GM12878 (cell line): ENCODE data around the gene LCAT. TPM values are rescaled to one million over a fixed set of nuclear protein-coding genes. Genes with fewer than 3 reads are reported as not detected.

ENCODE experiments used
- ATAC-seq: fragments of 200-7000 bp; cut with Tn5 transposase; 3 replicates; pipeline ENCODE4 v1.9.1; 2020; ENCODE audit warnings: mild to moderate bottlenecking, moderate library complexity
- BruUV-seq: library from RNA; stranded (reverse); fragments of 400-500 nt; replicated peaks from 2 replicates; lab custom pipeline; 2021; lab: Mats Ljungman, UMichigan
- CTCF ChIA-PET: fragments of 300-600 bp; sonication (Branson Sonifier 250); formaldehyde crosslinking; extraction: SDS; loops from one replicate; lab custom pipeline; 2021; ENCODE audit warnings: inconsistent platforms; lab: Yijun Ruan, JAX
- POLR2A ChIA-PET: fragments of 350-600 bp; formaldehyde crosslinking; extraction: SDS; loops from one replicate; lab custom pipeline; 2021; ENCODE audit warnings: inconsistent platforms; lab: Charles Lee
- RAD21 ChIA-PET: fragments of 300-600 bp; sonication (Branson Sonifier 250); formaldehyde crosslinking; loops from one replicate; lab custom pipeline; 2023; ENCODE audit warnings: antibody characterized with exemption; ENCODE audit not compliant: unreplicated experiment; lab: Charles Lee
- SMC1A ChIA-PET: fragments of 300-600 bp; sonication (Branson Sonifier 250); formaldehyde crosslinking; loops from one replicate; lab custom pipeline; 2023; ENCODE audit not compliant: unreplicated experiment, uncharacterized antibody; lab: Charles Lee
- DNase-seq: peaks from one replicate; pipeline ENCODE4 v3.0.0-alpha.2; 2011; ENCODE audit warnings: low read depth, low spot score
- FAIRE-seq: peaks from 3 replicates; lab custom pipeline; 2011; peaks lifted over from hg19 to GRCh38; lab: Jason Lieb, UNC
- H2AFZ ChIP-seq: 2 replicates; pipeline ENCODE4 v1.6.0; 2011; ENCODE audit warnings: low read depth, low read length, control low read depth; ENCODE audit not compliant: control insufficient read depth
- H3K27ac ChIP-seq: 2 replicates; pipeline ENCODE4 v1.5.1; 2011; ENCODE audit warnings: control low read depth; ENCODE audit not compliant: control insufficient read depth, insufficient read depth
- H3K27me3 ChIP-seq, 2 experiments: replicated peaks in 1 of 2; 2 replicates each; pipeline versions ENCODE4 v1.6.0 to v1.6.1; 2011; ENCODE audit warnings: low read length in 1 of 2; ENCODE audit not compliant: control insufficient read depth in 2 of 2, insufficient read depth in 2 of 2
- H3K36me3 ChIP-seq, 2 experiments: 2 replicates each; pipeline ENCODE4 v1.5.1; 2011; ENCODE audit warnings: low read length in 1 of 2; ENCODE audit not compliant: control insufficient read depth in 2 of 2, insufficient read depth in 2 of 2
- H3K4me1 ChIP-seq: 2 replicates; pipeline ENCODE4 v1.6.1; 2011; ENCODE audit warnings: mild to moderate bottlenecking, low read length, moderate library complexity, mixed read lengths; ENCODE audit not compliant: control insufficient read depth, insufficient read depth
- H3K4me2 ChIP-seq: 2 replicates; pipeline ENCODE4 v1.6.0; 2011; ENCODE audit warnings: control low read depth; ENCODE audit not compliant: control insufficient read depth, insufficient read depth
- H3K4me3 ChIP-seq: fragments of 200-600 bp; sonication (generic); 2 replicates; pipeline ENCODE4 v1.5.1; 2016
- H3K79me2 ChIP-seq: 2 replicates; pipeline ENCODE4 v1.6.0; 2011; ENCODE audit warnings: low read length; ENCODE audit not compliant: control insufficient read depth, insufficient read depth
- H3K9ac ChIP-seq: 2 replicates; pipeline ENCODE4 v1.8.0; 2011; ENCODE audit warnings: low read length, control low read depth, mixed read lengths; ENCODE audit not compliant: control insufficient read depth, insufficient read depth
- H3K9me3 ChIP-seq: replicated peaks from 3 replicates; pipeline ENCODE4 v1.5.1; 2011; ENCODE audit warnings: mild to moderate bottlenecking, low read length; ENCODE audit not compliant: control insufficient read depth, insufficient read depth
- H4K20me1 ChIP-seq: 2 replicates; pipeline ENCODE4 v1.6.0; 2011; ENCODE audit not compliant: control insufficient read depth, insufficient read depth
- BMI1 ChIP-seq: fragments of 450-650 bp; IDR thresholded peaks from 2 replicates; pipeline ENCODE4 v1.6.1; 2016; ENCODE audit warnings: mild to moderate bottlenecking, moderate library complexity, borderline replicate concordance
- EED ChIP-seq: sonication (generic); IDR thresholded peaks from 2 replicates; pipeline ENCODE4 v1.6.1; 2016; ENCODE audit warnings: antibody characterized with exemption, low read depth
- FOXM1 ChIP-seq: IDR thresholded peaks from 2 replicates; pipeline ENCODE4 v1.6.1; 2012; ENCODE audit warnings: low read depth, mild to moderate bottlenecking, inconsistent platforms, low read length, moderate library complexity
- HCFC1 ChIP-seq: fragments of 150-350 bp; IDR thresholded peaks from 2 replicates; pipeline ENCODE4 v1.6.1; 2014; ENCODE audit warnings: low read length
- IKZF2 ChIP-seq, 2 experiments: fragments of 450-650 bp; IDR thresholded peaks; 2 replicates each; pipeline ENCODE4 v1.6.1; 2017; ENCODE audit warnings: mild to moderate bottlenecking in 2 of 2, moderate library complexity in 2 of 2
- KDM1A ChIP-seq: fragments of 200-600 bp; sonication (generic); IDR thresholded peaks from 2 replicates; pipeline ENCODE4 v1.6.1; 2016; ENCODE audit warnings: borderline replicate concordance
- NFXL1 ChIP-seq: fragments of 450-650 bp; IDR thresholded peaks from 2 replicates; pipeline ENCODE4 v1.6.1; 2017; ENCODE audit warnings: antibody characterized with exemption, mild to moderate bottlenecking, borderline replicate concordance
- RAD21 ChIP-seq: IDR thresholded peaks from 2 replicates; pipeline ENCODE4 v1.6.1; 2011; ENCODE audit warnings: mild to moderate bottlenecking, low read depth, low read length, moderate library complexity; ENCODE audit not compliant: insufficient read depth
- RAD51 ChIP-seq: fragments of 450-650 bp; IDR thresholded peaks from 2 replicates; pipeline ENCODE4 v1.6.1; 2016; ENCODE audit warnings: moderate library complexity, mild to moderate bottlenecking, inconsistent platforms
- RFX5 ChIP-seq: IDR thresholded peaks from 2 replicates; pipeline ENCODE4 v1.6.1; 2011; ENCODE audit warnings: low read depth, low read length, improper control_type of control experiment
- SP1 ChIP-seq: IDR thresholded peaks from one replicate; pipeline ENCODE4 v1.6.1; 2011; ENCODE audit warnings: low read depth, low read length
- TAF1 ChIP-seq: IDR thresholded peaks from 2 replicates; pipeline ENCODE4 v1.6.1; 2011; ENCODE audit warnings: mild to moderate bottlenecking, low read depth, low read length, borderline replicate concordance
- TCF3 ChIP-seq: IDR thresholded peaks from 2 replicates; pipeline ENCODE4 v1.6.1; 2012; ENCODE audit warnings: low read depth, mild to moderate bottlenecking, low read length, borderline replicate concordance; ENCODE audit not compliant: insufficient read depth
- ZNF274 ChIP-seq: IDR thresholded peaks from one replicate; pipeline ENCODE4 v1.8.0; 2011; ENCODE audit not compliant: insufficient read length, insufficient read depth
- ZNF622 ChIP-seq: fragments of 450-650 bp; IDR thresholded peaks from 2 replicates; pipeline ENCODE4 v1.6.1; 2017; ENCODE audit warnings: mild to moderate bottlenecking, inconsistent platforms
- ZZZ3 ChIP-seq: IDR thresholded peaks from 2 replicates; pipeline ENCODE4 v1.6.1; 2011; ENCODE audit warnings: low read depth; ENCODE audit not compliant: control insufficient read depth, insufficient read length
- WGBS: methylation state at CpG from one replicate; pipeline ENCODE4 v1.1.6; 2016; ENCODE audit warnings: low lambda C conversion rate; ENCODE audit not compliant: insufficient replicate concordance, insufficient coverage; ENCODE audit errors: missing lambda C conversion rate; 5-methylcytosine and 5-hydroxymethylcytosine counted together
- in situ Hi-C: fragments of 300-500 bp; cut with MboI; formaldehyde crosslinking; loops from 9 replicates; pipeline ENCODE4 v1.14.3; 2018; ENCODE audit warnings: mixed read lengths
- intact Hi-C: fragments of 100-400 bp; cut with micrococcal nuclease; formaldehyde crosslinking; loops from one replicate; pipeline ENCODE4 v1.14.2; 2022; ENCODE audit not compliant: unreplicated experiment
- polyA plus RNA-seq, 11 experiments: library from polyadenylated mRNA; depleted of rRNA in 4 of 11; unstranded in 6 of 11; stranded (reverse) in 5 of 11; fragments of >200 nt; fragmentation: Nextera tagmentation in 4 of 11; fragmentation: Illumina TruSeq in 1 of 11; extraction: Ambion mirVana in 4 of 11; extraction: Trizol in 1 of 11; gene quantifications; 1 replicate in 1 of 11; 2 replicates in 10 of 11; pipeline versions ENCODE4 v1.2.1 to v1.2.3, GENCODE V29; 2011 to 2016; ENCODE audit warnings: inconsistent platforms in 2 of 11, missing spikeins in 2 of 11, low read depth in 1 of 11
- total RNA-seq, 4 experiments: library from RNA; depleted of rRNA in 3 of 4; stranded (reverse); fragments of >200 nt in 3 of 4; fragmentation: Illumina TruSeq in 1 of 4; extraction: Trizol in 1 of 4; gene quantifications; 2 replicates each; pipeline versions ENCODE4 v1.2.1 to v1.2.3, GENCODE V29; 2013 to 2021
- TF ChIP-seq, protein P1 (sequence below): fragments of 450-650 bp; IDR thresholded peaks from 2 replicates; pipeline ENCODE4 v1.6.1; 2016; ENCODE audit warnings: mild to moderate bottlenecking
- TF ChIP-seq, protein P2 (sequence below): IDR thresholded peaks from 2 replicates; pipeline ENCODE4 v1.6.1; 2011; ENCODE audit warnings: borderline replicate concordance, low read depth, mild to moderate bottlenecking, moderate library complexity, low read length; ENCODE audit not compliant: insufficient read depth, poor library complexity, severe bottlenecking

LCAT gene
- total and polyA plus RNA-seq, 10 of the 15 experiments (the other 5 are each of a cell fraction or from before 2014, with no cell fraction given), result 0.61 to 11.7 (median 3.3) TPM

DNA sequence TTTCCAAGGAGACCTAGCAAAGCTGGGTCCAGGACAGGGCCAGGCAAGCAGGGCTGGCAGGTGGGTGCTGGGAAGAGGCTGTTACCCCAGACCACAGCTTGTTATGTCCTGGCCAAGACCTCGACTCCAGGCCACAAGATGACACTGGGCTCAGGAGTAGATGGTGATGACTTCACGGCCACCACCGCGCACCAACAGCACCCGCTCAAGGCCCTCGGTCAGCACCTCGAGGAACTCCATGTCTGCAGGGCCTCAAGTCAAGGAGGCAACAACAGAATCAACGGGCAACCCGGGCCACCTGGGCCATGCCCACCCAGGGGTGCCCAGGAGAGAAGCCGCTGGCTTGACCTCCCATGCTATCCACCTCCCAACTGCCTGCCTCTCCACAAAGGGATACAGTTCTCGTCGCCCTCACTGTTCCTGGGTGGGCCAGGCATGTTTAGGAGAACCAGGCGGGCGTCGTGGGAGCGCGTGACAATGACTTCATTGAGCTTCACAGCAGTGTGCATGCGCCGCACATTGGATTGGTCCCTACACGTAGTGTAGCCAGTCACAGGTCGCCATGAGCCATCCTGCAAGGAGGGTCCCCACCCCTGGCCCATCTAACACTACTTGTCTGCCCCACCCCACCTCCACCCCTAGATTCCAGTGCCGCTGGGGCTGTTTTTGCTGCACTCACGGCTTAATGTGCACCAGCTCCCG is 921 bp upstream of the LCAT start:
- Histone ChIP-seq H3K36me3 (peaks cover 0 to 12% of the 10 kb centered on the region in 2 experiments; a peak in 3 of 4 replicates), H3K79me2 (no peaks in the 10 kb centered on the region), H3K9ac (no peak overlapping the region), H3K4me2 (no peak overlapping the region), H3K27me3 (no peaks in the 10 kb centered on the region), H2AFZ (no peak overlapping the region), H3K4me3 (no peak overlapping the region), H3K27ac (no peak overlapping the region), H4K20me1 (no peaks in the 10 kb centered on the region), H3K9me3 (no peaks in the 10 kb centered on the region), H3K4me1 (peaks cover 4% of the 10 kb centered on the region)
- ChIA-PET POLR2A (interaction anchor here (1.1 to 1.3 kb wide), 2 partner anchors 9 to 21 kb away, joined by 3 read pairs; no protein-coding TSS in a partner anchor), SMC1A (no interaction called here), CTCF (interaction anchor here (1.3 to 1.7 kb wide), 2 partner anchors 19 to 96 kb away, joined by 4 to 5 read pairs; no protein-coding TSS in a partner anchor), RAD21 (no interaction called here)
- WGBS, result 94% methylated on average over 24 of the region's 24 CpGs
- intact Hi-C loops (no loop called here), in situ Hi-C loops (no loop called here)
- TF ChIP-seq IKZF2 (IDR thresholded peaks at IDR 0.05), result no peak
- TF ChIP-seq TCF3, result no peak
- no peak for TF ChIP-seq BMI1
- TF ChIP-seq RAD51, result no peak
- TF ChIP-seq FOXM1, result no peak
- TF ChIP-seq ZNF274, result no peak
- no peak for TF ChIP-seq RAD21
- TF ChIP-seq RFX5, result no peak
- no peak for TF ChIP-seq ZZZ3
- no peak for TF ChIP-seq TAF1
- TF ChIP-seq, protein P1, sequence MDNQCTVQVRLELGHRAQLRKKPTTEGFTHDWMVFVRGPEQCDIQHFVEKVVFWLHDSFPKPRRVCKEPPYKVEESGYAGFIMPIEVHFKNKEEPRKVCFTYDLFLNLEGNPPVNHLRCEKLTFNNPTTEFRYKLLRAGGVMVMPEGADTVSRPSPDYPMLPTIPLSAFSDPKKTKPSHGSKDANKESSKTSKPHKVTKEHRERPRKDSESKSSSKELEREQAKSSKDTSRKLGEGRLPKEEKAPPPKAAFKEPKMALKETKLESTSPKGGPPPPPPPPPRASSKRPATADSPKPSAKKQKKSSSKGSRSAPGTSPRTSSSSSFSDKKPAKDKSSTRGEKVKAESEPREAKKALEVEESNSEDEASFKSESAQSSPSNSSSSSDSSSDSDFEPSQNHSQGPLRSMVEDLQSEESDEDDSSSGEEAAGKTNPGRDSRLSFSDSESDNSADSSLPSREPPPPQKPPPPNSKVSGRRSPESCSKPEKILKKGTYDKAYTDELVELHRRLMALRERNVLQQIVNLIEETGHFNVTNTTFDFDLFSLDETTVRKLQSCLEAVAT, result no peak
- TF ChIP-seq ZNF622, result no peak
- TF ChIP-seq NFXL1, result no peak
- no peak for TF ChIP-seq EED
- TF ChIP-seq KDM1A, result no peak
- no peak for TF ChIP-seq SP1
- TF ChIP-seq HCFC1, result no peak
- TF ChIP-seq, protein P2, sequence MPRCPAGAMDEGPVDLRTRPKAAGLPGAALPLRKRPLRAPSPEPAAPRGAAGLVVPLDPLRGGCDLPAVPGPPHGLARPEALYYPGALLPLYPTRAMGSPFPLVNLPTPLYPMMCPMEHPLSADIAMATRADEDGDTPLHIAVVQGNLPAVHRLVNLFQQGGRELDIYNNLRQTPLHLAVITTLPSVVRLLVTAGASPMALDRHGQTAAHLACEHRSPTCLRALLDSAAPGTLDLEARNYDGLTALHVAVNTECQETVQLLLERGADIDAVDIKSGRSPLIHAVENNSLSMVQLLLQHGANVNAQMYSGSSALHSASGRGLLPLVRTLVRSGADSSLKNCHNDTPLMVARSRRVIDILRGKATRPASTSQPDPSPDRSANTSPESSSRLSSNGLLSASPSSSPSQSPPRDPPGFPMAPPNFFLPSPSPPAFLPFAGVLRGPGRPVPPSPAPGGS, result no peak
- no peak for DNase-seq
- no TSS peak for BruUV-seq
- no peak for FAIRE-seq
- ATAC-seq, result no peak
